ENCODE data around the gene INSYN1. TPM values are rescaled to one million over a fixed set of nuclear protein-coding genes. Genes with fewer than 3 reads are reported as not detected.
A peak's percentile ranks its signal among the peaks of the same experiment; 100 is the strongest.

The INSYN1 gene
- total and polyA plus RNA-seq, 2 of the 13 experiments (the other 11 are each of a cell fraction or from before 2014, with no cell fraction given), result not detected

DNA sequence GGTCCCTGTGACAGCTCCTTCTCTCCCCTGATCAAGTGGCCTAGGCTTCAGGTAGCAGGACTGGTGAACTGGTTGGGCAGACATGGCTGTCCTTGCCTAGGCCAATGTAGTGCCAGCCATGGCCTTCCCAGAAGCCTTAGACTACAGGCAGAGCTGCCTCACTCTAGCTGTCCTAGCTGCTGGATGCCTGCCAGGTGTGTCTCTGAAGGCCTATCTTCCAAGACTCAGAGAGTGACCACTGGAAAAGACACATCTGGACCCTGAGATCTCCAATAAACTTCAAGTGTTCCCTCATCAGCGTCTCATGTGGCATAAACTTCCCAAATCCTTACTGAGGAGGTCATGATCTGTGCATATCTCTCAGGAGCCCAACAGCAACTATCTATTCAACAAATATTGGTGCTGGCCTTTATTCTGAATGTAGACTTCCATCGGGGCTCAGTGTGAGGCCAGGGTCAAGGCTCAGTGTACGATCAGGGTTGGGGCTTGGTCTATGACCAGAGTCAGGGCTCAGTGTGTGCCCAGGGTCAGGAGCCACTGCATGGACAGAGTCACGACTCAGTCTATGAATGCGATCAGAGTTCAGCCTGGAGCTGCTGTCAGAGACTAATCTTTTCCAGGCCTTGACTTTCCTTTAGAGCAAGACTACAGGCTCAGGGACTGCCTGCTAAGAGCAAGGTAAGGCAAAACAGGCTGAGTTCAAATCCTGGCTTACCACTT, 36.5 kb upstream of the INSYN1 start (continued):
- TF ChIP-seq, protein P1, sequence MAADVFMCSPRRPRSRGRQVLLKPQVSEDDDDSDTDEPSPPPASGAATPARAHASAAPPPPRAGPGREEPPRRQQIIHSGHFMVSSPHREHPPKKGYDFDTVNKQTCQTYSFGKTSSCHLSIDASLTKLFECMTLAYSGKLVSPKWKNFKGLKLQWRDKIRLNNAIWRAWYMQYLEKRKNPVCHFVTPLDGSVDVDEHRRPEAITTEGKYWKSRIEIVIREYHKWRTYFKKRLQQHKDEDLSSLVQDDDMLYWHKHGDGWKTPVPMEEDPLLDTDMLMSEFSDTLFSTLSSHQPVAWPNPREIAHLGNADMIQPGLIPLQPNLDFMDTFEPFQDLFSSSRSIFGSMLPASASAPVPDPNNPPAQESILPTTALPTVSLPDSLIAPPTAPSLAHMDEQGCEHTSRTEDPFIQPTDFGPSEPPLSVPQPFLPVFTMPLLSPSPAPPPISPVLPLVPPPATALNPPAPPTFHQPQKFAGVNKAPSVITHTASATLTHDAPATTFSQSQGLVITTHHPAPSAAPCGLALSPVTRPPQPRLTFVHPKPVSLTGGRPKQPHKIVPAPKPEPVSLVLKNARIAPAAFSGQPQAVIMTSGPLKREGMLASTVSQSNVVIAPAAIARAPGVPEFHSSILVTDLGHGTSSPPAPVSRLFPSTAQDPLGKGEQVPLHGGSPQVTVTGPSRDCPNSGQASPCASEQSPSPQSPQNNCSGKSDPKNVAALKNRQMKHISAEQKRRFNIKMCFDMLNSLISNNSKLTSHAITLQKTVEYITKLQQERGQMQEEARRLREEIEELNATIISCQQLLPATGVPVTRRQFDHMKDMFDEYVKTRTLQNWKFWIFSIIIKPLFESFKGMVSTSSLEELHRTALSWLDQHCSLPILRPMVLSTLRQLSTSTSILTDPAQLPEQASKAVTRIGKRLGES (CRISPR knock-in tag; IDR thresholded peaks at IDR 0.05; ENCODE audit: borderline replicate concordance), result no peak
- TF ChIP-seq LCORL (IDR thresholded peaks at IDR 0.05), result no peak
- TF ChIP-seq LCORL (CRISPR knock-in tag; IDR thresholded peaks at IDR 0.05), result peak; percentile 41; the same call in 1 of the 2 replicates
- no peak for TF ChIP-seq ZNF329 (CRISPR knock-in tag; IDR thresholded peaks at IDR 0.05; ENCODE audit: low read depth)
- no peak for TF ChIP-seq IRX3 (CRISPR knock-in tag; IDR thresholded peaks at IDR 0.05; ENCODE audit: borderline replicate concordance, low read depth)
- no peak for TF ChIP-seq HNRNPUL1 (IDR thresholded peaks at IDR 0.05; ENCODE audit: low read depth, low read length)
- TF ChIP-seq, protein P2, sequence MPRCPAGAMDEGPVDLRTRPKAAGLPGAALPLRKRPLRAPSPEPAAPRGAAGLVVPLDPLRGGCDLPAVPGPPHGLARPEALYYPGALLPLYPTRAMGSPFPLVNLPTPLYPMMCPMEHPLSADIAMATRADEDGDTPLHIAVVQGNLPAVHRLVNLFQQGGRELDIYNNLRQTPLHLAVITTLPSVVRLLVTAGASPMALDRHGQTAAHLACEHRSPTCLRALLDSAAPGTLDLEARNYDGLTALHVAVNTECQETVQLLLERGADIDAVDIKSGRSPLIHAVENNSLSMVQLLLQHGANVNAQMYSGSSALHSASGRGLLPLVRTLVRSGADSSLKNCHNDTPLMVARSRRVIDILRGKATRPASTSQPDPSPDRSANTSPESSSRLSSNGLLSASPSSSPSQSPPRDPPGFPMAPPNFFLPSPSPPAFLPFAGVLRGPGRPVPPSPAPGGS (CRISPR knock-in tag; IDR thresholded peaks at IDR 0.05), result no peak
- TF ChIP-seq, protein P3, sequence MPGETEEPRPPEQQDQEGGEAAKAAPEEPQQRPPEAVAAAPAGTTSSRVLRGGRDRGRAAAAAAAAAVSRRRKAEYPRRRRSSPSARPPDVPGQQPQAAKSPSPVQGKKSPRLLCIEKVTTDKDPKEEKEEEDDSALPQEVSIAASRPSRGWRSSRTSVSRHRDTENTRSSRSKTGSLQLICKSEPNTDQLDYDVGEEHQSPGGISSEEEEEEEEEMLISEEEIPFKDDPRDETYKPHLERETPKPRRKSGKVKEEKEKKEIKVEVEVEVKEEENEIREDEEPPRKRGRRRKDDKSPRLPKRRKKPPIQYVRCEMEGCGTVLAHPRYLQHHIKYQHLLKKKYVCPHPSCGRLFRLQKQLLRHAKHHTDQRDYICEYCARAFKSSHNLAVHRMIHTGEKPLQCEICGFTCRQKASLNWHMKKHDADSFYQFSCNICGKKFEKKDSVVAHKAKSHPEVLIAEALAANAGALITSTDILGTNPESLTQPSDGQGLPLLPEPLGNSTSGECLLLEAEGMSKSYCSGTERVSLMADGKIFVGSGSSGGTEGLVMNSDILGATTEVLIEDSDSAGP (CRISPR knock-in tag; IDR thresholded peaks at IDR 0.05; ENCODE audit: borderline replicate concordance), result no peak
- TF ChIP-seq ETV6 (CRISPR knock-in tag; conservative IDR thresholded peaks at IDR 0.05), result no peak
- TF ChIP-seq NFYC (CRISPR knock-in tag; IDR thresholded peaks at IDR 0.05), result no peak
- TF ChIP-seq RARA (CRISPR knock-in tag; IDR thresholded peaks at IDR 0.05), result peak; percentile 64
- no peak for TF ChIP-seq ZNF317 (CRISPR knock-in tag; IDR thresholded peaks at IDR 0.05)
- no peak for TF ChIP-seq KLF13 (CRISPR knock-in tag; IDR thresholded peaks at IDR 0.05)
- TF ChIP-seq, protein P4, sequence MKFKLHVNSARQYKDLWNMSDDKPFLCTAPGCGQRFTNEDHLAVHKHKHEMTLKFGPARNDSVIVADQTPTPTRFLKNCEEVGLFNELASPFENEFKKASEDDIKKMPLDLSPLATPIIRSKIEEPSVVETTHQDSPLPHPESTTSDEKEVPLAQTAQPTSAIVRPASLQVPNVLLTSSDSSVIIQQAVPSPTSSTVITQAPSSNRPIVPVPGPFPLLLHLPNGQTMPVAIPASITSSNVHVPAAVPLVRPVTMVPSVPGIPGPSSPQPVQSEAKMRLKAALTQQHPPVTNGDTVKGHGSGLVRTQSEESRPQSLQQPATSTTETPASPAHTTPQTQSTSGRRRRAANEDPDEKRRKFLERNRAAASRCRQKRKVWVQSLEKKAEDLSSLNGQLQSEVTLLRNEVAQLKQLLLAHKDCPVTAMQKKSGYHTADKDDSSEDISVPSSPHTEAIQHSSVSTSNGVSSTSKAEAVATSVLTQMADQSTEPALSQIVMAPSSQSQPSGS (CRISPR knock-in tag; IDR thresholded peaks at IDR 0.05), result no peak
- TF ChIP-seq ZNF501 (CRISPR knock-in tag; IDR thresholded peaks at IDR 0.05), result 0 out of 2 replicates have a peak, but pooled peaks have one; percentile 34

All from HepG2 (cell line).